ENCODE measurements around the gene UNK. TPM values are rescaled to one million over a fixed set of nuclear protein-coding genes. Genes with fewer than 3 reads are reported as not detected.
A peak's percentile ranks its signal among the peaks of the same experiment; 100 is the strongest.

UNK gene
- total and polyA plus RNA-seq, 2 of the 13 experiments (the other 11 are each of a cell fraction or from before 2014, with no cell fraction given): 31.6 to 33.0 TPM

DNA sequence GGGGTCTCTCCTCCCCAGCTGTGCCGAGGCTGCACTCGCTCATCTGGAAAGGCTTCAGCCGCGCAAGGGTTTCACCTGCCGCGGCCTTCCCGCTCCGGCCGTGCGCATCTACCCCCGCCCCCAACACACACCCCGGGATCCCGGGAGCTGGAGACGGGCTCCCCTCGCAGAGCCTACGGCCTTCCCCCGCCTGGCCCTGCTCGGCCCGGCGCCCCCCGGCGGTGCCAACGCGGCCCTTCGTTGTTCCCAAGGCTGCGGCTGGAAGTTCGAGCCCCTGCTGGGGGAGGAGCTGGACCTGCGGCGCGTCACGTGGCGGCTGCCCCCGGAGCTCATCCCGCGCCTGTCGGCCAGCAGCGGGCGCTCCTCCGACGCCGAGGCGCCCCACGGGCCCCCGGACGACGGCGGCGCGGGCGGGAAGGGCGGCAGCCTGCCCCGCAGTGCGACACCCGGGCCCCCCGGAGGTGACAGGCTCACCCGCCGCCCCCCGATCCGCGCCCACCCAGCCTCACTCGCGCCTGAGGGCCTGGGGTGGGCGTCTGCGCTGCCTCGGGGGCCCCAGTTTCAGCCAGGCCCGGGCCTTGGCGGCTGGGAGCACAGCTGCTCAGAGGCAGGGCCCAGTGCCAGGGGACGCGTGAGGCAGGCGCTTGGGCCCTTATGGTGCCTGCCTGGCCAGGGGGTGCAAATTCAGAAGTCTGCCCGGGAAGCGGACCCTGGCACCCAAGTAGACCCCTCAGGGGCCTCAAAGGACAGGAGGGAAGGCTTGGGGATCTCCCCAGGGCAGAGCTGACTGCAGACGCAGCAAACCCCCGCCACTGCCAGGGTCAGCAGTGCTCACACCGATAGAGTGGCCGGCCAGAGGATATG lies 30.9 kb upstream of the UNK start (continued):
- TF ChIP-seq RARA (CRISPR knock-in tag; IDR thresholded peaks at IDR 0.05) (peak; percentile 53; the same call in 1 of the 2 replicates), CCAR2 (optimal IDR thresholded peaks at IDR 0.05; ENCODE audit: low read depth, low read length) (no peak), ZNF547 (CRISPR knock-in tag; IDR thresholded peaks at IDR 0.05) (0 out of 2 replicates have a peak, but pooled peaks have one; percentile 15), MTF2 (CRISPR knock-in tag; IDR thresholded peaks at IDR 0.05; ENCODE audit: borderline replicate concordance) (no peak), SMARCC2 (IDR thresholded peaks at IDR 0.05) (no peak), NFKB2 (CRISPR knock-in tag; IDR thresholded peaks at IDR 0.05; ENCODE audit: borderline replicate concordance) (peak; percentile 58), ZNF563 (CRISPR knock-in tag; IDR thresholded peaks at IDR 0.05) (peak; percentile 91), PHF20 (CRISPR knock-in tag; IDR thresholded peaks at IDR 0.05) (peak; percentile 40; the same call in 1 of the 2 replicates), RAD51 (IDR thresholded peaks at IDR 0.05; ENCODE audit: borderline replicate concordance) (no peak), THYN1 (CRISPR knock-in tag; IDR thresholded peaks at IDR 0.05; ENCODE audit: borderline replicate concordance, low read depth) (0 out of 2 replicates have a peak, but pooled peaks have one; percentile 52), HOXD1 (CRISPR knock-in tag; IDR thresholded peaks at IDR 0.05) (peak; percentile 84; the same call in 1 of the 2 replicates)
- TF ChIP-seq, protein P1, sequence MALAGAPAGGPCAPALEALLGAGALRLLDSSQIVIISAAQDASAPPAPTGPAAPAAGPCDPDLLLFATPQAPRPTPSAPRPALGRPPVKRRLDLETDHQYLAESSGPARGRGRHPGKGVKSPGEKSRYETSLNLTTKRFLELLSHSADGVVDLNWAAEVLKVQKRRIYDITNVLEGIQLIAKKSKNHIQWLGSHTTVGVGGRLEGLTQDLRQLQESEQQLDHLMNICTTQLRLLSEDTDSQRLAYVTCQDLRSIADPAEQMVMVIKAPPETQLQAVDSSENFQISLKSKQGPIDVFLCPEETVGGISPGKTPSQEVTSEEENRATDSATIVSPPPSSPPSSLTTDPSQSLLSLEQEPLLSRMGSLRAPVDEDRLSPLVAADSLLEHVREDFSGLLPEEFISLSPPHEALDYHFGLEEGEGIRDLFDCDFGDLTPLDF (CRISPR knock-in tag; IDR thresholded peaks at IDR 0.05): peak; percentile 76
- TF ChIP-seq, protein P2, sequence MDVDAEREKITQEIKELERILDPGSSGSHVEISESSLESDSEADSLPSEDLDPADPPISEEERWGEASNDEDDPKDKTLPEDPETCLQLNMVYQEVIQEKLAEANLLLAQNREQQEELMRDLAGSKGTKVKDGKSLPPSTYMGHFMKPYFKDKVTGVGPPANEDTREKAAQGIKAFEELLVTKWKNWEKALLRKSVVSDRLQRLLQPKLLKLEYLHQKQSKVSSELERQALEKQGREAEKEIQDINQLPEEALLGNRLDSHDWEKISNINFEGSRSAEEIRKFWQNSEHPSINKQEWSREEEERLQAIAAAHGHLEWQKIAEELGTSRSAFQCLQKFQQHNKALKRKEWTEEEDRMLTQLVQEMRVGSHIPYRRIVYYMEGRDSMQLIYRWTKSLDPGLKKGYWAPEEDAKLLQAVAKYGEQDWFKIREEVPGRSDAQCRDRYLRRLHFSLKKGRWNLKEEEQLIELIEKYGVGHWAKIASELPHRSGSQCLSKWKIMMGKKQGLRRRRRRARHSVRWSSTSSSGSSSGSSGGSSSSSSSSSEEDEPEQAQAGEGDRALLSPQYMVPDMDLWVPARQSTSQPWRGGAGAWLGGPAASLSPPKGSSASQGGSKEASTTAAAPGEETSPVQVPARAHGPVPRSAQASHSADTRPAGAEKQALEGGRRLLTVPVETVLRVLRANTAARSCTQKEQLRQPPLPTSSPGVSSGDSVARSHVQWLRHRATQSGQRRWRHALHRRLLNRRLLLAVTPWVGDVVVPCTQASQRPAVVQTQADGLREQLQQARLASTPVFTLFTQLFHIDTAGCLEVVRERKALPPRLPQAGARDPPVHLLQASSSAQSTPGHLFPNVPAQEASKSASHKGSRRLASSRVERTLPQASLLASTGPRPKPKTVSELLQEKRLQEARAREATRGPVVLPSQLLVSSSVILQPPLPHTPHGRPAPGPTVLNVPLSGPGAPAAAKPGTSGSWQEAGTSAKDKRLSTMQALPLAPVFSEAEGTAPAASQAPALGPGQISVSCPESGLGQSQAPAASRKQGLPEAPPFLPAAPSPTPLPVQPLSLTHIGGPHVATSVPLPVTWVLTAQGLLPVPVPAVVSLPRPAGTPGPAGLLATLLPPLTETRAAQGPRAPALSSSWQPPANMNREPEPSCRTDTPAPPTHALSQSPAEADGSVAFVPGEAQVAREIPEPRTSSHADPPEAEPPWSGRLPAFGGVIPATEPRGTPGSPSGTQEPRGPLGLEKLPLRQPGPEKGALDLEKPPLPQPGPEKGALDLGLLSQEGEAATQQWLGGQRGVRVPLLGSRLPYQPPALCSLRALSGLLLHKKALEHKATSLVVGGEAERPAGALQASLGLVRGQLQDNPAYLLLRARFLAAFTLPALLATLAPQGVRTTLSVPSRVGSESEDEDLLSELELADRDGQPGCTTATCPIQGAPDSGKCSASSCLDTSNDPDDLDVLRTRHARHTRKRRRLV (CRISPR knock-in tag; IDR thresholded peaks at IDR 0.05): 0 out of 2 replicates have a peak, but pooled peaks have one; percentile 54
- TF ChIP-seq, protein P3, sequence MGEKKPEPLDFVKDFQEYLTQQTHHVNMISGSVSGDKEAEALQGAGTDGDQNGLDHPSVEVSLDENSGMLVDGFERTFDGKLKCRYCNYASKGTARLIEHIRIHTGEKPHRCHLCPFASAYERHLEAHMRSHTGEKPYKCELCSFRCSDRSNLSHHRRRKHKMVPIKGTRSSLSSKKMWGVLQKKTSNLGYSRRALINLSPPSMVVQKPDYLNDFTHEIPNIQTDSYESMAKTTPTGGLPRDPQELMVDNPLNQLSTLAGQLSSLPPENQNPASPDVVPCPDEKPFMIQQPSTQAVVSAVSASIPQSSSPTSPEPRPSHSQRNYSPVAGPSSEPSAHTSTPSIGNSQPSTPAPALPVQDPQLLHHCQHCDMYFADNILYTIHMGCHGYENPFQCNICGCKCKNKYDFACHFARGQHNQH (CRISPR knock-in tag; IDR thresholded peaks at IDR 0.05): no peak
- TF ChIP-seq, protein P4, sequence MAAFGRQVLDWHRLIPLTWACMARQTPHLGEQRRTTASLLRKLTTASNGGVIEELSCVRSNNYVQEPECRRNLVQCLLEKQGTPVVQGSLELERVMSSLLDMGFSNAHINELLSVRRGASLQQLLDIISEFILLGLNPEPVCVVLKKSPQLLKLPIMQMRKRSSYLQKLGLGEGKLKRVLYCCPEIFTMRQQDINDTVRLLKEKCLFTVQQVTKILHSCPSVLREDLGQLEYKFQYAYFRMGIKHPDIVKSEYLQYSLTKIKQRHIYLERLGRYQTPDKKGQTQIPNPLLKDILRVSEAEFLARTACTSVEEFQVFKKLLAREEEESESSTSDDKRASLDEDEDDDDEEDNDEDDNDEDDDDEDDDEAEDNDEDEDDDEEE (CRISPR knock-in tag; IDR thresholded peaks at IDR 0.05): 0 out of 2 replicates have a peak, but pooled peaks have one; percentile 24
- TF ChIP-seq, protein P5, sequence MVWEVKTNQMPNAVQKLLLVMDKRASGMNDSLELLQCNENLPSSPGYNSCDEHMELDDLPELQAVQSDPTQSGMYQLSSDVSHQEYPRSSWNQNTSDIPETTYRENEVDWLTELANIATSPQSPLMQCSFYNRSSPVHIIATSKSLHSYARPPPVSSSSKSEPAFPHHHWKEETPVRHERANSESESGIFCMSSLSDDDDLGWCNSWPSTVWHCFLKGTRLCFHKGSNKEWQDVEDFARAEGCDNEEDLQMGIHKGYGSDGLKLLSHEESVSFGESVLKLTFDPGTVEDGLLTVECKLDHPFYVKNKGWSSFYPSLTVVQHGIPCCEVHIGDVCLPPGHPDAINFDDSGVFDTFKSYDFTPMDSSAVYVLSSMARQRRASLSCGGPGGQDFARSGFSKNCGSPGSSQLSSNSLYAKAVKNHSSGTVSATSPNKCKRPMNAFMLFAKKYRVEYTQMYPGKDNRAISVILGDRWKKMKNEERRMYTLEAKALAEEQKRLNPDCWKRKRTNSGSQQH (CRISPR knock-in tag; IDR thresholded peaks at IDR 0.05; ENCODE audit: low read depth): peak; percentile 26; the same call in 1 of the 2 replicates
- TF ChIP-seq, protein P6, sequence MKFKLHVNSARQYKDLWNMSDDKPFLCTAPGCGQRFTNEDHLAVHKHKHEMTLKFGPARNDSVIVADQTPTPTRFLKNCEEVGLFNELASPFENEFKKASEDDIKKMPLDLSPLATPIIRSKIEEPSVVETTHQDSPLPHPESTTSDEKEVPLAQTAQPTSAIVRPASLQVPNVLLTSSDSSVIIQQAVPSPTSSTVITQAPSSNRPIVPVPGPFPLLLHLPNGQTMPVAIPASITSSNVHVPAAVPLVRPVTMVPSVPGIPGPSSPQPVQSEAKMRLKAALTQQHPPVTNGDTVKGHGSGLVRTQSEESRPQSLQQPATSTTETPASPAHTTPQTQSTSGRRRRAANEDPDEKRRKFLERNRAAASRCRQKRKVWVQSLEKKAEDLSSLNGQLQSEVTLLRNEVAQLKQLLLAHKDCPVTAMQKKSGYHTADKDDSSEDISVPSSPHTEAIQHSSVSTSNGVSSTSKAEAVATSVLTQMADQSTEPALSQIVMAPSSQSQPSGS (CRISPR knock-in tag; IDR thresholded peaks at IDR 0.05): no peak

All from HepG2 (cell line).